Measurements from ENCODE around the gene TMEM219.
A peak's percentile ranks its signal among the peaks of the same experiment; 100 is the strongest.

Gene TMEM219

DNA sequence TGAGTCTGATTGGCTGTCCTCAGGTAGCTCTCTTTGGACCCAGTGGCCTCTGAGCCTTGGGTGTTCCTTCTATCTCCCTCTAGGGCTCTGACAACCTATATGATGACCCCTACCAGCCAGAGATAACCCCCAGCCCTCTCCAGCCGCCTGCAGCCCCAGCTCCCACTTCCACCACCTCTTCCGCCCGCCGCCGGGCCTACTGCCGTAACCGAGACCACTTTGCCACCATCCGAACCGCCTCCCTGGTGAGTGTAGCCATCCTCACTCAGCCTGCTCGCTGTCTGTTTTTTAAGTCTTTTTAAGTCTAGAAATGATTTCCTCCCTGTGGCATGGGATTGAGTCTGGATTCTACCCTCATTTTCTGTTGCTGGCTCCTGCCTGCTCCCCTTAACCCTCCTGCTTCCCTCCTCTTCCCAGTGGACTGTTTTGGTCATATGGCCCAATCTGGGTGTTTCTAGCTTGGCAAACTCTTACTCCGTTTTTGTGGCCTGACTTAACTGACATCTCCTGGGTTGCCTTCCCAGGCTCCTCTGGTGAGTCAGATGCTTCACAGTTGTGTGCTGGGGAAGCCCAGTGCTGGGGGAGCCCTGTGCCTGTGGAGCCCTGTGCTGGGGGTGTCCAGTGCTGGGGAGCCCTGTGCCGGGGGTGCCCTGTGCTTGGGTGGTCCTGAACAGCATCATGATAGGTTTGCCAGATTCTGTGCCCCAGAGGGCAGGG, 21.7 kb downstream of the TMEM219 start:
- Mint-ChIP-seq H3K4me1 (ENCODE audit: low read depth) (no peaks in the 10 kb centered on the region), H3K27me3 (ENCODE audit: low read depth) (no peaks in the 10 kb centered on the region), H3K4me3 (no peak overlapping the region), H3K36me3 (ENCODE audit: low read depth) (peaks cover 48% of the 10 kb centered on the region), H3K9me3 (no peaks in the 10 kb centered on the region), H3K27ac (no peak overlapping the region)

DNA sequence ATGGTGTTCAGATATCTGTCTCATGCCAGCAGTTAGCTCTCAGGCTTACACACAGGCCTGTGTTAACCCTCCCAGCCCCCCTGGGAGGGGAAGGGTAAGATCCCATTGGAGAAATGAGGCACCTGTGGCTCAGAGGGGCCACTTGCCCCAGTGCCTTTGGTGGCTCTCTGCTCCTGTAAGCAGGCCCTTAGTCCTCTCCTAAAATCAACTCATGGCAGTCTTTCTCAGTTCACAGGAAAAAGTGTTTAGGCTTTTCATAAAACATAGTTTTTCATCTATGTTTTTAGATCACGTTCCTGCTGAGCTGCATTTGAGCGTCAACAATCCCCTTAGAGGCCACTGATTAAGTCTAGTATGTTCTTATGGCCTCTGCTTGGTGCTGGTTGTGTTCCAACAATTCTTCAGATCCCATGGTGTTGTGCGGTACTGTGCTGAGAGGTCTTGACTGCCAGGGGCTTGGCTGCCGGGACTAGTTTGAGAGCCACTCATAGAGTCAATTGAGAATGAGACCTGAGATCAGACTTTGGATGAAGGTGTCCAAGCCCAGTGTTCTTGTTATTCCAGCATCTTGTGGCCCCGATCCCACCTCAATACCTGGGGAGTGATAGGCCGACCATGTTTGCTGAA, 22.4 kb downstream of the TMEM219 start:
- no peaks in the 10 kb centered on the region for H3K27me3 Mint-ChIP-seq (ENCODE audit: low read depth)
- H3K4me1 Mint-ChIP-seq (ENCODE audit: low read depth): no peaks in the 10 kb centered on the region
- H3K36me3 Mint-ChIP-seq (ENCODE audit: low read depth): peaks cover 51% of the 10 kb centered on the region
- no peak overlapping the region for H3K27ac Mint-ChIP-seq
- H3K4me3 Mint-ChIP-seq: no peak overlapping the region
- no peaks in the 10 kb centered on the region for H3K9me3 Mint-ChIP-seq

DNA sequence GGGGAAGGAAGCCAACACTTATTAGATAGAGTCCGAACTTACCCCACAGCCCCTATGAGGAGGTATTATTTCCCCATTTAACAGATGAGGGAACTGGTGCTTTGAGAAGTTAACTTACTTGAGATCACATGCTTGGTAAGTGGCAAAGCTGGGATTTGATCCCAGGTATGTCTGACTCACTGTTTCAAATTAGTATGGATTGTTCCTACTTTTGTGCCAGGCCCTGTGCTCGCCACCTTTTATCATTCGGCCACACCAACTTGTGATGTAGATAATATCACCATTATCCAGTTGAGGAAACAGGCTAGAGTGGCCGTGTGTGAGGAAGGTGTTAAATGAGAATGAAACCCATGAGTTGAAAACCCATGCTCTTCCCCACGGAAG, 22.9 kb downstream of the TMEM219 start:
- Mint-ChIP-seq H3K4me1 (ENCODE audit: low read depth) (no peaks in the 10 kb centered on the region), H3K9me3 (no peaks in the 10 kb centered on the region), H3K36me3 (ENCODE audit: low read depth) (peaks cover 46% of the 10 kb centered on the region), H3K27ac (no peak overlapping the region), H3K27me3 (ENCODE audit: low read depth) (no peaks in the 10 kb centered on the region), H3K4me3 (no peak overlapping the region)

DNA sequence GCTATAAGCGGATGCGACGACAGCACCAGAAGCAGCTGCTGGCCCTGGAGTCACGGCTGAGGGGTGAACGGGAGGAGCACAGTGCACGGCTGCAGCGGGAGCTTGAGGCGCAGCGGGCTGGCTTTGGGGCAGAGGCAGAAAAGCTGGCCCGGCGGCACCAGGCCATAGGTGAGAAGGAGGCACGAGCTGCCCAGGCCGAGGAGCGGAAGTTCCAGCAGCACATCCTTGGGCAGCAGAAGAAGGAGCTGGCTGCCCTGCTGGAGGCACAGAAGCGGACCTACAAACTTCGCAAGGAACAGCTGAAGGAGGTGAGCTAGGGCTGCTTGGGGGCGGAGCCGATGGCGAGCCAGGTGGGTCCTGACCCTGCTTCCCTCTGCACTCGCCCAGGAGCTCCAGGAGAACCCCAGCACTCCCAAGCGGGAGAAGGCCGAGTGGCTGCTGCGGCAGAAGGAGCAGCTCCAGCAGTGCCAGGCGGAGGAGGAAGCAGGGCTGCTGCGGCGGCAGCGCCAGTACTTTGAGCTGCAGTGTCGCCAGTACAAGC, 23.5 kb downstream of the TMEM219 start:
- Mint-ChIP-seq H3K4me1 (ENCODE audit: low read depth) (no peaks in the 10 kb centered on the region), H3K36me3 (ENCODE audit: low read depth) (peaks cover 43% of the 10 kb centered on the region), H3K9me3 (no peaks in the 10 kb centered on the region), H3K27me3 (ENCODE audit: low read depth) (no peaks in the 10 kb centered on the region), H3K27ac (no peak overlapping the region), H3K4me3 (no peak overlapping the region)

DNA sequence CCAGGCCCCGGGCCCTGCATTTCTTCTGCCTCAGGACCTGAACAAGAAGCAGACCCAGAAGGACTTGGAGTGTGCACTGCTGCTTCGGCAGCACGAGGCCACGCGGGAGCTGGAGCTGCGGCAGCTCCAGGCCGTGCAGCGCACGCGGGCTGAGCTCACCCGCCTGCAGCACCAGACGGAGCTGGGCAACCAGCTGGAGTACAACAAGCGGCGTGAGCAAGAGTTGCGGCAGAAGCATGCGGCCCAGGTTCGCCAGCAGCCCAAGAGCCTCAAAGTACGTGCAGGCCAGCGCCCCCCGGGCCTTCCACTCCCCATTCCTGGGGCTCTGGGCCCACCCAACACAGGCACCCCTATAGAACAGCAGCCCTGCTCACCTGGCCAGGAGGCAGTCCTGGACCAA, 24.4 kb downstream of the TMEM219 start:
- Mint-ChIP-seq H3K27ac (no peak overlapping the region), H3K4me3 (no peak overlapping the region), H3K4me1 (ENCODE audit: low read depth) (no peaks in the 10 kb centered on the region), H3K9me3 (no peaks in the 10 kb centered on the region), H3K36me3 (ENCODE audit: low read depth) (peaks cover 40% of the 10 kb centered on the region), H3K27me3 (ENCODE audit: low read depth) (no peaks in the 10 kb centered on the region)

DNA sequence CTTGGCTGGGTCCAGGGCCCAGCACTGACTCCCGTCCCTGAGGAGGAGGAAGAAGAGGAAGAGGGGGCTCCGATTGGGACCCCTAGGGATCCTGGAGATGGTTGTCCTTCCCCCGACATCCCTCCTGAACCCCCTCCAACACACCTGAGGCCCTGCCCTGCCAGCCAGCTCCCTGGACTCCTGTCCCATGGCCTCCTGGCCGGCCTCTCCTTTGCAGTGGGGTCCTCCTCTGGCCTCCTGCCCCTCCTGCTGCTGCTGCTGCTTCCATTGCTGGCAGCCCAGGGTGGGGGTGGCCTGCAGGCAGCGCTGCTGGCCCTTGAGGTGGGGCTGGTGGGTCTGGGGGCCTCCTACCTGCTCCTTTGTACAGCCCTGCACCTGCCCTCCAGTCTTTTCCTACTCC, 25.1 kb downstream of the TMEM219 start:
- H3K4me1 Mint-ChIP-seq (ENCODE audit: low read depth): no peaks in the 10 kb centered on the region
- H3K36me3 Mint-ChIP-seq (ENCODE audit: low read depth): peaks cover 41% of the 10 kb centered on the region
- H3K27me3 Mint-ChIP-seq (ENCODE audit: low read depth): no peaks in the 10 kb centered on the region
- no peak overlapping the region for H3K4me3 Mint-ChIP-seq
- no peaks in the 10 kb centered on the region for H3K9me3 Mint-ChIP-seq
- no peak overlapping the region for H3K27ac Mint-ChIP-seq

DNA sequence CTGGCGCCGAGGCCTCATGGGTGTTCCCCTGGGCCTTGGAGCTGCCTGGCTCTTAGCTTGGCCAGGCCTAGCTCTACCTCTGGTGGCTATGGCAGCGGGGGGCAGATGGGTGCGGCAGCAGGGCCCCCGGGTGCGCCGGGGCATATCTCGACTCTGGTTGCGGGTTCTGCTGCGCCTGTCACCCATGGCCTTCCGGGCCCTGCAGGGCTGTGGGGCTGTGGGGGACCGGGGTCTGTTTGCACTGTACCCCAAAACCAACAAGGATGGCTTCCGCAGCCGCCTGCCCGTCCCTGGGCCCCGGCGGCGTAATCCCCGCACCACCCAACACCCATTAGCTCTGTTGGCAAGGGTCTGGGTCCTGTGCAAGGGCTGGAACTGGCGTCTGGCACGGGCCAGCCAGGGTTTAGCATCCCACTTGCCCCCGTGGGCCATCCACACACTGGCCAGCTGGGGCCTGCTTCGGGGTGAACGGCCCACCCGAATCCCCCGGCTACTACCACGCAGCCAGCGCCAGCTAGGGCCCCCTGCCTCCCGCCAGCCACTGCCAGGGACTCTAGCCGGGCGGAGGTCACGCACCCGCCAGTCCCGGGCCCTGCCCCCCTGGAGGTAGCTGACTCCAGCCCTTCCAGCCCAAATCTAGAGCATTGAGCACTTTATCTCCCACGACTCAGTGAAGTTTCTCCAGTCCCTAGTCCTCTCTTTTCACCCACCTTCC, 25.6 kb downstream of the TMEM219 start:
- H3K9me3 Mint-ChIP-seq: no peaks in the 10 kb centered on the region
- no peak overlapping the region for H3K4me3 Mint-ChIP-seq
- H3K27me3 Mint-ChIP-seq (ENCODE audit: low read depth): no peaks in the 10 kb centered on the region
- no peaks in the 10 kb centered on the region for H3K4me1 Mint-ChIP-seq (ENCODE audit: low read depth)
- H3K36me3 Mint-ChIP-seq (ENCODE audit: low read depth): peaks cover 40% of the 10 kb centered on the region
- no peak overlapping the region for H3K27ac Mint-ChIP-seq

DNA sequence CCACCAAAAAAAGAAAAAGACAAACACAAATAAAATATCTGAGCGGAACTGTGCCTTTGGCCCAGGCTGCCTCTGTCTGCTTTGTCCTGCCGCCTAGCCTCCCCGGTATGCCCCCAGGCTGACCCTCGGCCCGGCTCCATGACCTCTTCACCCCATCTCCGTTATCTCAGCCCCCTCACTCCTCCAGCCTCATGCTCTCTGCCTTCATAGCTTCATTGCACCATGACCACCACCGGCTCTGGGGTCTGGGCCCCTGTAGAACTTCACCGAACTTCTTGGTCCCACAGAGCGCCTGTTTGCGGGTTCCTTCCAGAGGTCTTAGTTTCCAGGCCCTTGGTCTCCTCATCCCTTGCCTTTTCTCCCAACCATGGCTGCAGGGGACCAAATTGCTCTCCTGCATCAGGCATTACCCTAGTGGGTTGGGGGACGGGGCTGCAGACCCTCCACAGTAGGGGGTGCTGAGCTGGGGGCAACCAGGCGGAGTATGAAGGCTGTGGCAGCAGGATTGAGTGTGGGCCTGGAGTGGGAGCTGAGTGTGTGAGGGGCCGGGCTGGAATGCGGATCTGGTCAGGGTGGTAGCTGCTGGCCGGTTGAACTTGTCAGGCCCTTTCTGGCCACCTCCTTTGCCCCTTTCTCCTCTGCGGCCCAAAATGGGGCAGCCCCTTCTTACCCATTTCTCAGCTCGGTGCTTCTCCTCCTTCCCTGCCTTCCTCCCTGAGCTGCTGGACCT, 26.6 kb downstream of the TMEM219 start:
- H3K9me3 Mint-ChIP-seq: no peaks in the 10 kb centered on the region
- no peak overlapping the region for H3K27ac Mint-ChIP-seq
- no peak overlapping the region for H3K4me3 Mint-ChIP-seq
- no peaks in the 10 kb centered on the region for H3K4me1 Mint-ChIP-seq (ENCODE audit: low read depth)
- H3K36me3 Mint-ChIP-seq (ENCODE audit: low read depth): peaks cover 37% of the 10 kb centered on the region
- no peaks in the 10 kb centered on the region for H3K27me3 Mint-ChIP-seq (ENCODE audit: low read depth)

DNA sequence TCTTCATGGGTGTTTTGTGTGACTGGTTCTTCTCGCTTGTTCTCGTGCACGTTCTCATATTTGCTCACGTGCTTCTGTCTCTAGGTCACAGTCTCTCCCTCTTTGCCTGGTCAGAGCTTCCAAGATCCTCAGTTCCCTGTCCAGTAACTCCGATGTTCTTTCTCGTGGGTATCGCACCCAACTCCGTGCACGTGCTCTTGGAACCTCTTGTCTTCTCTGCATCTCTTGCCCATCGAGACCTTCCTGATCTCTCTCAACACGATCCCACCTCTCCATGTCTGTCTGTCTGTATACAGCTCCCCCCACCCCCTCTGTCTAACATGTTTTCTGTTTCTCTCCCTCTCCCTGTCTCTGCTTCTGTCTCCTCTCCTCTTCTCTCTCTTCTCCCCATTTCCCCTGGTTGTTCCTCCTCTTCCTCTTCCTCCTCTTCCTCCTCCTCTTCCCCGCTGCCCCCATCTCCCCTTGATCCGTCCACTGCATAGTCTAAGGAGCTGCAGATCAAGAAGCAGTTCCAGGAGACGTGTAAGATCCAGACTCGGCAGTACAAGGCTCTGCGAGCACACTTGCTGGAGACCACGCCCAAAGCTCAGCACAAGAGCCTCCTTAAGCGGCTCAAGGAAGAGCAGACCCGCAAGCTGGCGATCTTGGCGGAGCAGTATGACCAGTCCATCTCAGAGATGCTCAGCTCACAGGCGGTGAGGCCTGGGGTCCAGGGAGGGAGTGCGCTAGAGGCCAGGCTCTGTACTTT, 27.4 kb downstream of the TMEM219 start:
- peaks cover 37% of the 10 kb centered on the region for H3K36me3 Mint-ChIP-seq (ENCODE audit: low read depth)
- no peak overlapping the region for H3K4me3 Mint-ChIP-seq
- no peak overlapping the region for H3K27ac Mint-ChIP-seq
- H3K27me3 Mint-ChIP-seq (ENCODE audit: low read depth): no peaks in the 10 kb centered on the region
- no peaks in the 10 kb centered on the region for H3K9me3 Mint-ChIP-seq
- peaks cover 6% of the 10 kb centered on the region for H3K4me1 Mint-ChIP-seq (ENCODE audit: low read depth)

DNA sequence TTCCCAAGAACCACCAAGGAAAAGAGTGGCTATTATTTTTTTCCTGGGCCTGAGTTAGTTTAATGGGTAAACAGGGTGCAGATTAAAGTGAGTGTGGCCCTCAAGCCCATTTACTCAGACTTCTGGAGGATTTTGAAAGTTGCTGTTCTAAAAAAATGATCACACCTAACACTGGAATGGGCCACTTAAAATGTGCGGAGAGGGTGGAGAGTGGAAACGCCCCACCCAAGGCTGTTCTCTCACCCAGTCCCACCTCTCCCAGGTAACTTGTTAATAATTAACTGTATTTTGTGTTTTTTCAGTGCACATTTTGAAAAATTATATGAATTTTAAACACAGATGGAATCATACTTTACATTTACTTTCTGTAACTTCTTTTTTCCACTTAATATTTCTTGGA, 28.2 kb downstream of the TMEM219 start:
- Mint-ChIP-seq H3K9me3 (no peaks in the 10 kb centered on the region), H3K27me3 (ENCODE audit: low read depth) (no peaks in the 10 kb centered on the region), H3K27ac (no peak overlapping the region), H3K36me3 (ENCODE audit: low read depth) (peaks cover 40% of the 10 kb centered on the region), H3K4me3 (no peak overlapping the region), H3K4me1 (ENCODE audit: low read depth) (peaks cover 13% of the 10 kb centered on the region)

DNA sequence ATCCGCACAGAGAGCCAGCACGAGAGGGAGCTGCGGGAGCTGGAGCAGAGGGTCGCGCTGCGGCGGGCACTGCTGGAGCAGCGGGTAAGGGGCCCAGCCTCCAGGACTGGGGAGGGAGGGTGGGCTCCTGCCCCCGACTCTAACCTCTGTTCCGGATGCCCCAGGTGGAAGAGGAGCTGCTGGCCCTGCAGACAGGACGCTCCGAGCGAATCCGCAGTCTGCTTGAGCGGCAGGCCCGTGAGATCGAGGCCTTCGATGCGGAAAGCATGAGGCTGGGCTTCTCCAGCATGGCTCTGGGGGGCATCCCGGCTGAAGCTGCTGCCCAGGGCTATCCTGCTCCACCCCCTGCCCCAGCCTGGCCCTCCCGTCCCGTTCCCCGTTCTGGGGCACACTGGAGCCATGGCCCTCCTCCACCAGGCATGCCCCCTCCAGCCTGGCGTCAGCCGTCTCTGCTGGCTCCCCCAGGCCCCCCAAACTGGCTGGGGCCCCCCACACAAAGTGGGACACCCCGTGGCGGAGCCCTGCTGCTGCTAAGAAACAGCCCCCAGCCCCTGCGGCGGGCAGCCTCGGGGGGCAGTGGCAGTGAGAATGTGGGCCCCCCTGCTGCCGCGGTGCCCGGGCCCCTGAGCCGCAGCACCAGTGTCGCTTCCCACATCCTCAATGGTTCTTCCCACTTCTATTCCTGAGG, 29.1 kb downstream of the TMEM219 start:
- Mint-ChIP-seq H3K27ac (no peak overlapping the region), H3K4me3 (no peak overlapping the region), H3K9me3 (no peaks in the 10 kb centered on the region), H3K4me1 (ENCODE audit: low read depth) (peaks cover 13% of the 10 kb centered on the region), H3K27me3 (ENCODE audit: low read depth) (no peaks in the 10 kb centered on the region), H3K36me3 (ENCODE audit: low read depth) (peaks cover 34% of the 10 kb centered on the region)

DNA sequence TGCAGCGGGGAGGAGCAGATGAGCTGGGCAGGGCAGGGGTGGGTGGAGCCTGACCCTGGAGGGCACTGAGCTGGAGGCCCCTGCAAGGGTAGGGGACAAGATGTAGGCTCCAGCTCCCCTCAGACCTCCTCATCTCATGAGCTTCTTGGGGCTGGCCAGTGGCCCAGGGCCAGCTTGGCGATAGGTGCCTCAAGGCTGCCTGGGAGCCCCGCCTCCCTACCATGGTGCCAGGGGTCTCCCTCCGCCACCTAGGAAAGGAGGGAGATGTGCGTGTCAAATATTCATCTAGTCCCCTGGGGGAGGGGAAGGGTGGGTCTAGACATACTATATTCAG, 29.7 kb downstream of the TMEM219 start:
- H3K9me3 Mint-ChIP-seq: no peaks in the 10 kb centered on the region
- no peaks in the 10 kb centered on the region for H3K27me3 Mint-ChIP-seq (ENCODE audit: low read depth)
- H3K4me3 Mint-ChIP-seq: no peak overlapping the region
- peaks cover 33% of the 10 kb centered on the region for H3K36me3 Mint-ChIP-seq (ENCODE audit: low read depth)
- no peak overlapping the region for H3K27ac Mint-ChIP-seq
- peaks cover 13% of the 10 kb centered on the region for H3K4me1 Mint-ChIP-seq (ENCODE audit: low read depth)

DNA sequence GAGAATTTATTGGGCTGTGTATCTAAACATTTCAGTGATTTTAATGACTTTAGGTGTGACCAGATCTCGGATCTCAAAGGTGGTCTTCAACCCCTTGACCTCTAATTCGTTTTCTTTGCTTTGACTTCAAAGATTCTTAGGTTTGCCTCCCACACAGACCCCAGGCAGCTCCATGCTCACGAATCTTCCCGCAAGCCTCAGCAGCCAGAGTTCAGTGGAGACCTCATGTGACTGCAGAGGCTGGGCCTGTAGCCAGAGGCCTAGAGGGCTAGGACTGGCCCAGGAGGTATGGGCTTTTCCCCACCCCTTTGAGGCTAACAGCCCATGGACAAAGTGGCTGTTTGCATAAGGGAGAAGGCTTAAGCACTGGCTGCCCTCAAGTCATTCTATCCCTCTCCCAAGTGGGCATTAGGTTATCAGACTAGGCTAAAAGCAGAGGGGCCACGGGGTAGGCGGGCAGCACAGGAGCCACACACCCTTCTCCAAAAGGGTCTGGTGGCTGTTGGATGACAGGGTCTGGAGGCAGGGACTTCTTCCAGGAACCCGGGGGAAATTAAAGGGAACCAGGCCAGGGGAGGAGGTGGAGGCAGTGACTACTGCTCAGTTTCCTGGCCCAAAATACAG, 30.6 kb downstream of the TMEM219 start:
- no peaks in the 10 kb centered on the region for H3K27me3 Mint-ChIP-seq (ENCODE audit: low read depth)
- H3K4me1 Mint-ChIP-seq (ENCODE audit: low read depth): peaks cover 18% of the 10 kb centered on the region
- H3K4me3 Mint-ChIP-seq: peak overlapping the region; percentile 28
- H3K9me3 Mint-ChIP-seq: no peaks in the 10 kb centered on the region
- H3K36me3 Mint-ChIP-seq (ENCODE audit: low read depth): peaks cover 34% of the 10 kb centered on the region
- H3K27ac Mint-ChIP-seq: peak overlapping the region; percentile 57
